Adipocyte (in vitro differentiated cells): ENCODE data around the gene ERFL.
"Not testable (repeated sequence)": the region's sequence is repeated elsewhere in the genome, so short reads cannot be mapped to it uniquely, and the experiment has no call there.

Source experiments
- DNase-seq: peaks from one replicate; pipeline ENCODE4 v3.0.0-alpha.2; 2015; ENCODE audit warnings: low read depth
- H3K27me3 ChIP-seq: replicated peaks from 2 replicates; pipeline ENCODE4 v1.7.0; 2013; ENCODE audit warnings: mild to moderate bottlenecking, low read length, moderate library complexity; ENCODE audit not compliant: control insufficient read depth, insufficient read depth
- H3K36me3 ChIP-seq: 2 replicates; pipeline ENCODE4 v1.7.0; 2013; ENCODE audit warnings: low read length, mild to moderate bottlenecking, moderate library complexity; ENCODE audit not compliant: control insufficient read depth, insufficient read depth, severe bottlenecking
- H3K4me1 ChIP-seq: 2 replicates; pipeline ENCODE4 v1.7.0; 2013; ENCODE audit warnings: mild to moderate bottlenecking, low read length, moderate library complexity; ENCODE audit not compliant: control insufficient read depth, insufficient read depth
- H3K4me3 ChIP-seq: 2 replicates; pipeline ENCODE4 v1.7.0; 2013; ENCODE audit warnings: mild to moderate bottlenecking, low read length, moderate library complexity
- H3K9ac ChIP-seq: 2 replicates; pipeline ENCODE4 v1.7.0; 2013; ENCODE audit warnings: mild to moderate bottlenecking, low read length, moderate library complexity
- H3K9me3 ChIP-seq: 2 replicates; pipeline ENCODE4 v1.7.0; 2013; ENCODE audit warnings: mild to moderate bottlenecking, low read length, moderate library complexity; ENCODE audit not compliant: control insufficient read depth

ERFL gene

DNA sequence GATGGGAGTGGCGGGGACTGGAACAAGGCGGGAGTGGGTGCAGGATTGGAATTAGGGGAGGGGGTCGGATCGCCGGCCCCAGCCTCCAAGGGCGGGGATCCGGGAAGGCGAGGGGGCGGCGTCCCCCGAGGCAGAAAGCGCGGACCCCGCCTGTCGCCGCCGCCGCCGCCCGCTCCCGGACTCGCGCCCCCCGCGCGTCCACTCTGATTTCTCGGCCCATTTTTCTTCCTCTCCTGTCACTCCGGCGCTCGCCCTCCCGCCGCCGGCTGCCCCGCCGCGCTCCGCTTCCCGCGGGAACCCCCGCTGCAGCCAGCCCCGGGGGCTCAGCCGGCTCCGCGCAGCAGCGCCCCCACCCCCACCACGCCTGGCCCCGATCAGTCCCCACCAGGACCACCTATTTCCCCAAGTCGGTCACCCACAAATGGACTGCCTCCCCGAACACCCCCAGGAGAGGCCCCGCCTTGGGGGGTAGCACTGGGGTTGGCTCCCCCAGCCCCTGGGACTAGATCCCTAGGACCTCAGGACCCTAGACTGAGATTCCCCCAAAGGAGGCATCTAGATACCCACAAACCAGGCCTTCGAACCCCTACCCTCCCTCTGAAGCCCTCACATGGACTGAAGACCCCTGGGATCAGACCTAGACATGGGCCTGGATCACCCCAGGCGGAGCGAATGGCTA lies 12.6 kb upstream of the ERFL start:
- Histone ChIP-seq H3K9ac (peak overlapping the region; percentile 72), H3K36me3 (no peaks in the 10 kb centered on the region), H3K4me3 (peak overlapping the region; percentile 78), H3K27me3 (peaks cover 4% of the 10 kb centered on the region), H3K9me3 (no peaks in the 10 kb centered on the region), H3K4me1 (peaks cover 11% of the 10 kb centered on the region)
- no peak for DNase-seq

DNA sequence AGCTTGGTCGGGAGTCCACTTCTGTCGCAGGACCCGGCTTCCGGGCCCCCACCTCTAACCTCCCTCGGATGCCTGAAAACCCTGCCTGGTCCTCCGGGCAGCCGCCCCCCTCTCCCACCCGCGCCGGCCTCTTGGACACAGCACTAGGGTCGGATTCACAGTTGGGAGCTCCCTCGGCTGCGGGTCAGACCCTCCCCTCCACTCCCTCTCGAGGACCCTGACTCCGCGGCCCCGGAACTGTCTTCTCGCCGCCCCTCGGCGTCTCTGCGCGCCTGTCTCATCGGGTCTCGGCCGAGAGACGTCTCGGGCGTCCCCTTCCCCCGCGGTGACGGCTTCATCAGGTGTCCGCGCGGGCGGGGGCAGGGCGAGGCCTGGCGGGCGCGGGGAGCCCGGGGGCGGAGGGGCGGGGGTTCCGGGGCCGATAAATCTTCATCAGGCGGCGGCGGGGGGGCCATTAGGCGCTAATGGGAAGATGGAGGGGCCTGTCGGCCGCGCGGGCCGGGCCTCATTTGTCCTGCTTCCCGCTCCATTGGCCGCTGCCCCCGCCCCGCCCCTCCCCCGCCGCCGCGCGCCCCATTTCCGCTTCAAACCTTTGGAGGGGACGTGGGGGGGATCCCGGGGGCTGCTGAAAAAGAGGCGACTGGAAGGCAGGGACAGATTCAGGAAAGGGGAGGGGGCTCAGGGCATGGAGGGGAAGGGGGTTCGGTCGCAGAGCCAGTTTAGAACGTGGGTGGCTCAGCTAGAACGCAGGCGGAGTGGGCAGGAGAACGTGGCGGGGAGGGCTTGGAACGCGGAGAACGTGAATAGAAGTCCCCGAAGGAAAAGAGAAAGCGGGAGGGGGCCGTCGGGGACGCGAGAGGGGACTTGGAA lies 11.8 kb upstream of the ERFL start:
- peak; percentile 61 for DNase-seq
- Histone ChIP-seq H3K4me3 (peak overlapping the region; percentile 78), H3K4me1 (peaks cover 11% of the 10 kb centered on the region), H3K9ac (peak overlapping the region; percentile 72), H3K9me3 (no peaks in the 10 kb centered on the region), H3K36me3 (no peaks in the 10 kb centered on the region), H3K27me3 (peaks cover 4% of the 10 kb centered on the region)

DNA sequence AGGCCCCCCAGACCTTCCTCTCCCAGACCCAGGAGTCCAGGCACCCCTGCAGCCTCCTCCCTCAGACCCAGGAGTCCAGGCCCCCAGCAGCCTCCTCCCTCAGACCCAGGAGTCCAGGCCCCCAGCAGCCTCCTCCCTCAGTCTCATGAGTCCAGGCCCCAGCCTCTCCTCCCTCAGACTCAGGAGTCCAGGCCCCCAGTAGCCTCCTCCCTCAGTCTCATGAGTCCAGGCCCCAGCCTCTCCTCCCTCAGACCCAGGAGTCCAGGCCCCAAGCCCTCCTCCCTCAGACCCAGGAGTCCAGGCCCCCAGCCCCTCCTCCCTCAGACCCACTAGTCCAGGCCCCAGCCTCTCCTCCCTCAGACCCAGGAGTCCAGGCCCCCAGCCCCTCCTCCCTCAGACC lies 11.0 kb upstream of the ERFL start:
- H3K4me3 ChIP-seq, H3K27me3 ChIP-seq, H3K36me3 ChIP-seq, H3K9me3 ChIP-seq, DNase-seq, H3K9ac ChIP-seq: not testable (repeated sequence)
- H3K4me1 ChIP-seq: peaks cover 11% of the 10 kb centered on the region

DNA sequence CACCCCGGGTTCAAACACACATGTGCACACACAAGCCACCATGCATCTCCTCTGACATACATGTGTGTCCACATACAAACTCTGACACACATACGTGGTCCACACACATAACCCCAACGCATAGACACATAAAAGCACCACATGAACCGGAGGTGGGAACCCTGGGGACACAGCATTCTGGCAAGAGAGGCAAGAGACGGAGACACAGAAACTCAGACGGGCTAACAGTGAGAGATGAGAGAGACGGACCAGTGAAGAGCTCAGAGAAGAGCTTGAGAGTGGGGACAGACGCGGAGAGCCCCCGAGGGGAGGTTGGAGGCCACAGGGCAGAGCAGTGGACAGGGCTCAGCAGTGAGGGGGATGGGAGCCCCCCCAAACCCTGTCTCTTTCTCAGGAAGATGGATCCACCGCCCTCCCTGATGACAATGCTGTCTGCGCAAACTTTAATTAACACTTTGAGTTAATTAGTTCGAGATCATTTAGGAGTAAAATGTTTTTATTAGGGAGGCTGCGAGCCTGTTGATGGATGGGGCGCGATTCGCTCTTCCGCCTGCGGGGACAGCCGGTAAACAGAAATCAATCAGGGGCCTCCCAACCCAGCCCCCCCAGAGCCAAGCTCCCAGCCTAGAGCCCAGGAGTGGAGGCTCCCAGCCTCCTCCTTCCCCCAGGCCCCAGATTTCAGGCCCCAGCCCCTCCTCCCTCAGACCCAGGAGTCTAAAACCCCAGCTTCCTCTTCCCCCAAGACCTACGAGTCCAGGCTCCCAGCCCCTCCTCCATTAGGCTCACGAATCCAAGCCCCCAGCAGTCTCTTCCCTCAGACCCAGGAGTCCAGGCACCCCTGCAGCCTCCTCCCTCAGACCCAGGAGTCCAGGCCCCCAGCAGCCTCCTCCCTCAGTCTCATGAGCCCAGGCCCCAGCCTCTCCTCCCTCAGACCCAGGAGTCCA lies 9.5 kb upstream of the ERFL start:
- H3K4me1 ChIP-seq: peaks cover 15% of the 10 kb centered on the region
- no peak overlapping the region for H3K4me3 ChIP-seq
- H3K9ac ChIP-seq: no peak overlapping the region
- H3K9me3 ChIP-seq: no peaks in the 10 kb centered on the region
- H3K36me3 ChIP-seq: no peaks in the 10 kb centered on the region
- peaks cover 14% of the 10 kb centered on the region for H3K27me3 ChIP-seq
- DNase-seq: no peak

DNA sequence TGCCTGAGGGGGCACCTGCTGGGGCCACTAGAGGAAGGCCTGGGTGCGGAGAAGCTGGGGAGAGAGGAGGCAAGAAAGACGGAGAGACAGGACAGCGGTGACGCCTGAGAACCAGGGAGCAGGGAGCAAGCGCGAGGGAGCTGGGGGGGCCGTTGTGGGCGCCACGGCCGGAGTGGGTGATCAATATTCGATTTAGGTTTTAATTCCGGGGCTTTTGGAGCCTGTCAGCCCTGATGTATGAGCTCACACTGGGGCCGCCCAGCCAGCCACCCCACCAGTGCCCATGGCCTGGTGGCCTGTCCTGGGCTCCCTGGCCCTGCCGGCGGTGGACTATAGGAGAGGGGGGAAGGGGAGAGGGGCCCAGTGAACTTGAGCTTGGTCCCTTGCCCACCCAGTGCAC lies 8.7 kb upstream of the ERFL start:
- Histone ChIP-seq H3K4me1 (peaks cover 18% of the 10 kb centered on the region), H3K27me3 (peaks cover 14% of the 10 kb centered on the region)
- no peak for DNase-seq

DNA sequence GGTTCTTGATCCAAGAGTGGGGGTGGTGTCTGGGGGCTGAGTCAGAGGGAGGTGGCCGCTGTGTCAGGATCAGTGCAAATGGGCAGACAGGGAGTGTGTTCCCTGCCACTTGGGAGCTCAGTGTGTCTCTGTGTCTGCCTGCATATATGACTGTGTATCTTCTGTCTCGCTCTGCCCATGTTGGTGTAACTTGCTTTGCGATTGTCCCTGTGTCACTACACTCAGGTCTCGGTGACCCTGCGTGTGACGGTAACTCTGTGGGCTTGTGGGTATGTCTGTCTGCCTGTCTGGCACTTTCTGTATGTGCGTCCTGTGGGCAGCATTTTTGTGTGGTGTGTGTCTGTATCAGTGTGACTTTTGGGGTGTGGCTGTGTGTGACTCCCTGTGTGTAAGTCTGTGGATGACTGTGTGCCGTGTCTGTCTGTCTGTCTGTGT lies 8.2 kb upstream of the ERFL start:
- no peak overlapping the region for H3K9ac ChIP-seq
- no peak overlapping the region for H3K4me3 ChIP-seq
- H3K4me1 ChIP-seq: peaks cover 18% of the 10 kb centered on the region
- no peak for DNase-seq
- no peaks in the 10 kb centered on the region for H3K36me3 ChIP-seq
- no peaks in the 10 kb centered on the region for H3K9me3 ChIP-seq
- peaks cover 18% of the 10 kb centered on the region for H3K27me3 ChIP-seq

More for the DNA sequence above, 8.7 kb upstream of the ERFL start:
- Histone ChIP-seq H3K4me3 (no peak overlapping the region), H3K9me3 (no peaks in the 10 kb centered on the region), H3K36me3 (no peaks in the 10 kb centered on the region), H3K9ac (no peak overlapping the region)

DNA sequence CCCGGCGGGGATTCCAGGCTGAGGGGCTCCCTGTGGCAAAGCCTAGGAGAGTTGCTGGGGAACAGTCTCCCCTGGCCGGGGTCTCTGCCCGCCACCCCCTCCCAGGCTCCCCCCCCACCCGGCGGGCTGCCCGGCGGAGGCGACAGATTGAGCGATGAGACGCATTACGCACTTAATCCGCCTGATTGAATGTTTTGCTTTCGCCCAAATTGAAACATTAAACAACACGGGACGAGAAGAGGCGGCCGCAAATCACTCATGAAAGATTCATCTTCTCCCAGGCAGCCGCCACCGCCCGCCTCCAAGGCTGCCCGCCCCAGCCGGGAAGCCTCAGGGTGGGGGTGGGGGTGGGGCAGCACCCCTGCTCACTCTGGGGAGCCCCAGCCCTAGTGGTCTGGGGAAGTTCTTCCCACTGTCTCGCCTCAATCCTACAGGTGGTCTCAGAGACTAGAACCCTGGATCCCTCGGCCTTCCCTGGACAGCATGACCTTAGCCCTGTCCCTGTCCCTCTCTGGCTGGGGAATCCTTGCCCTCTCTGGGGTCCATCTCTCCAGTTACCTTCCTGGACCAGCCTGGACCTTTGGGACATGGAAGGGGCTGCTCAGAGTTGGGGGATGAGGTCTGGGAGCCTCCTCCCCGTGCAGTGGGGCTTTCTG lies 7.6 kb upstream of the ERFL start:
- no peak overlapping the region for H3K4me3 ChIP-seq
- H3K4me1 ChIP-seq: peaks cover 18% of the 10 kb centered on the region
- no peaks in the 10 kb centered on the region for H3K9me3 ChIP-seq
- no peaks in the 10 kb centered on the region for H3K36me3 ChIP-seq
- no peak overlapping the region for H3K9ac ChIP-seq
- peaks cover 19% of the 10 kb centered on the region for H3K27me3 ChIP-seq
- peak; percentile 28 for DNase-seq

DNA sequence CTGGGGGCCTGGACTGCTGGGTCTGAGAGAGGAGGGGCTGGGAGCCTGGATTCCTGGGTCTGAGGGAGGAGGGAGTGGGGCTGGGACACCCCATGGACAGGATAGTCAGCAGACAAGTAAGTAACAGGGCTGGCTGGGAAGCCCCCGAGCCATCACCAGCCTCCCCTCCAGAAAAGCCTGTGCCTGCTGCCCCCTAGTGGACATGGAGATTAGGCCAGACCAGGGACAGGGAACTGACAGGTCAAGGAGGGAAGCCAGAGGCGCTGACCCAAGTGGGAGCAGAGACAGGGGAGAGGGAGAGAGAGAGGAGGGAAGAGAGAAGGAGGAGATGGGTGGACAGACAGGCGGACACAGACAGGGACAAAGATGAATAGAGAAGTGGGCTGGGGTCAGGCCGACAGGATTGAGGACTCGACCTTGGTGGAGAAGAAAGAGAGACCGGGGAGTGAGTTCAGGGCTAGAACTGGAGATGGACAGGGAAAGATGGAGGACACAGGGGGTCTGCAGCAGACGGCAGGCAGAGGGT lies 6.7 kb upstream of the ERFL start:
- DNase-seq: peak; percentile 85
- Histone ChIP-seq H3K9me3 (no peaks in the 10 kb centered on the region), H3K4me3 (no peak overlapping the region), H3K36me3 (no peaks in the 10 kb centered on the region), H3K9ac (no peak overlapping the region), H3K27me3 (peaks cover 29% of the 10 kb centered on the region), H3K4me1 (peaks cover 18% of the 10 kb centered on the region)

DNA sequence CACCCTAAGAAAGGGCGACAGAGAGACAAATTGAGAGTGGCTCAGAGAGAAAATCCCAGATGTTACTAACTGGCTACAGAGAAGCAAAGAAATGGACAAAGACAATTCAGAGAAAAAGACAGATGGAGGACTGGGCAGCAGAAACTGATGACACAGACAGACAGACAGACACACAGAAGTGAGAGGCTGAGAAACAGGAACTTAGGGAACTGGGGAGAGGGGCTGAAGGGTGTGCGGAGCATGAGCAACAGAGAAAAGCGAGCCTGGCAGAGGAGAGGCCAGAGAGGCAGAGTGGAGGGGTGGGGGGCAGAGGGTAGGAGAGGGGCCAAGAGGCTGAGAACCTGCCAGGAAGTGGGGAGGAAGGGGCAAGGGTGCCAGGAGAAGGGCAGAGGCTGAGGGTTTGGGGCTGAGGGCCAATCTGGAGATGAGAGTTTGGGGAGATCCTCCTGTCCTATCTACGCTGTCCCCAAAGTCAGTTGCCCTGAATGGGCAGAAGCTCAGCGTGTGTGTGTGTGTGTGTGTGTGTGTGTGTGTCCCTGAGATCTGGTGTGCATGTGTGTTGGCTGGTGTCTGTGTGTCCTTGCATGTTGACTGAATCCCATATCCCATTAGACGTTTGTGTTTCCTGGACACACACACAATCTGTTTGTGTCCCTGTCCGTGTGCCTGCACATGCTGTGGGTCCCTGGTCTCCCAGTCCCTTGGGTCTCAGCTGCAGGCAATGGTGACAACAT lies 5.6 kb upstream of the ERFL start:
- Histone ChIP-seq H3K4me3 (no peak overlapping the region), H3K36me3 (no peaks in the 10 kb centered on the region), H3K27me3 (peaks cover 38% of the 10 kb centered on the region), H3K9ac (no peak overlapping the region), H3K4me1 (peaks cover 18% of the 10 kb centered on the region), H3K9me3 (no peaks in the 10 kb centered on the region)
- no peak for DNase-seq

DNA sequence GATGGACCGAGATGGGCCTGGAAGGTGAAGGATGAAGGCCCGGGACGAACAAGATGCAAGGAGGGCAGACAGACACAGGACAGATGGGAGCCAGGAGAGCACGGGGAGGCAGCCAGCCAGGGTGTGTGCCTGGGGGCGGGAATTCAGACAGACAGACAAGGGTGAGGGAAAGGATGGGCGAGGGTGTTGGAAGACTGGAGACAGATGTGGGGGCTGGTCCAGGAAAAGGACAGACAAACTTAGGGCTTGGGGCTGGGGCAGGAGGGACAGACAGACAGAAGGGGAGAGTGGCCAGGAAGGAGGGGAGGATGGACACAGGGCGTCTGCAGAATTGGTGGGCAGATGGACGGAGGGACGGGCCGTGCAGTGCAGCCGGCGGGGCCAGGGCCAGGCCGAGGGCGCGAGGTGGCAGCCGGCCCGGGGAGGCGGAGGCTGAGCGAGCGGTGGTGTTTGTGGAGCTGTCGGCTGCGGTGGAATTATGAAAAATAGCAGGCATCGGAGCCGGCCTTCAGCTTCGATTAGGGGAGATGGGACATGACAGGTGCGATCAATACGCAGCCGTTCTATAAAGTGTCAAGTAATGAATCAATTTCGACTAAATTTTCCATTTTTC lies 4.6 kb upstream of the ERFL start:
- peaks cover 40% of the 10 kb centered on the region for H3K27me3 ChIP-seq
- DNase-seq: no peak
- peaks cover 18% of the 10 kb centered on the region for H3K4me1 ChIP-seq

More for the DNA sequence above, 4.6 kb upstream of the ERFL start:
- no peak overlapping the region for H3K4me3 ChIP-seq
- H3K9ac ChIP-seq: no peak overlapping the region
- H3K9me3 ChIP-seq: no peaks in the 10 kb centered on the region
- no peaks in the 10 kb centered on the region for H3K36me3 ChIP-seq
